Activated CD4-positive, alpha-beta T cell treated with anti-CD3 and anti-CD28 coated beads, Interleukin-2, amount 50 U/mL, for 48 hours (primary cell): Measurements from ENCODE around the gene C6orf62.
"Not testable (repeated sequence)": the region's sequence is repeated elsewhere in the genome, so short reads cannot be mapped to it uniquely, and the experiment has no call there.

Experiments used
- DNase-seq, 2 experiments: peaks; one replicate each; pipeline ENCODE4 v3.0.0-alpha.2; 2020

C6orf62 gene

DNA sequence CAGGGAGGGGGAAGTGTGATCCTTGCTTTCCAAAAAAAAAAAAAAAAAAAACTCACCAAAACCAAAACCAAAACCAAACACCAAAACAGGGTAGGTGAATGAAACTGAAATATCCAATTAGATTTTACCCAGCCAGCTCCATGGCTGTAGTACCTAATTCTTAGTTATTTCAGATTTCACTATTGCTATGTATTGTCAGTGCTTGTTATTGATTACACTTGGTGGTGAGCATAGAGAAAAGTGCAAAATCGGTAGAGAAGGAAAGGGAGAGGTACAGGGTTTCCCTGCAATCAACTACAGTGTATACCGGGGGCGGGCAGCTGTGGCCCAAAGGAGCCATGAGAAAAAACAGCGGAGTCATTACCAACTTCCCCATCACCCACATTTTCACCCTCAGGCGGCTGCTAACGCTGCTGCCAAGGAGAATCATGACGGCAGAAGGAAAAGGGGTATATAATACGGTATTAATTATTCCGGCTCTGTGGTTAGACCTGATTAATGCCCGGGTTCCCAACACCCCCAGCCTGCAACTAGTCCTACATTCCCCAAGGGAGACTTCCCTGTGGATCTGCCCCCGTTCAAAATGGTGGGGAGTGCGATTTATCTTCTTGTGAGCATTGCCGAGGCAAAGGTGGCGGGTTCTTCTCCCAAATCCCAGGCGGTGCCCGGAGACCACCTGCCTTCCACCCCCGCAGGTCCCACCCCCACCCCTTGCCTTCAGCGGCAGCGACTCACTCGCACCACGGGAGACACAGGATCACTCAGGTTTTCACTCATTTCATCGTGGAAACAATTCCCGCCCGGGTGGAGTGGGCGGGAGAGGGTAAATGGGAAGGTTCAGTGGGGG, at the start of gene C6orf62:
Gene C6orf62 (minus strand): TSS at position 30 of the 847 bp plus-strand sequence. CDS start 486 bp downstream, outside the sequence.
- peak; percentile 67 to 74 for DNase-seq

DNA sequence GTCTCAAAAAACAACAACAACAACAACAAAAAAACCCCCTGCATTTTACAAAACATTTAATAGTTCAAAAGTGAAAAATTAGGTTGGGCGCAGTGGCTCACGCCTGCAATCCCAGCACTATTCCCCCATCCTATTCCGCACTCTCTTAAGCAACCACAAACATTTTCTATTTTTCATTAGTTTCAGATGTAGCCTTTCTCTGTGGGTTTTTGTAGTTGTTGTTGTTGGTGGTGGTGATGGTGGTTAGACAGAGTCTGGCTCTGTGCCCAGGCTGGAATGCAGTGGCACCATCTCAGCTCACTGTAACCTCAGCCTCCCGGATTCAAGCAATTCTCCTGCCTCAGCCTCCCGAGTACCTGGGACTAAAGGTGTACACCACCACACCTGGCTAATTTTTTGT, 49.4 kb upstream of the C6orf62 start:
- no peak for DNase-seq

DNA sequence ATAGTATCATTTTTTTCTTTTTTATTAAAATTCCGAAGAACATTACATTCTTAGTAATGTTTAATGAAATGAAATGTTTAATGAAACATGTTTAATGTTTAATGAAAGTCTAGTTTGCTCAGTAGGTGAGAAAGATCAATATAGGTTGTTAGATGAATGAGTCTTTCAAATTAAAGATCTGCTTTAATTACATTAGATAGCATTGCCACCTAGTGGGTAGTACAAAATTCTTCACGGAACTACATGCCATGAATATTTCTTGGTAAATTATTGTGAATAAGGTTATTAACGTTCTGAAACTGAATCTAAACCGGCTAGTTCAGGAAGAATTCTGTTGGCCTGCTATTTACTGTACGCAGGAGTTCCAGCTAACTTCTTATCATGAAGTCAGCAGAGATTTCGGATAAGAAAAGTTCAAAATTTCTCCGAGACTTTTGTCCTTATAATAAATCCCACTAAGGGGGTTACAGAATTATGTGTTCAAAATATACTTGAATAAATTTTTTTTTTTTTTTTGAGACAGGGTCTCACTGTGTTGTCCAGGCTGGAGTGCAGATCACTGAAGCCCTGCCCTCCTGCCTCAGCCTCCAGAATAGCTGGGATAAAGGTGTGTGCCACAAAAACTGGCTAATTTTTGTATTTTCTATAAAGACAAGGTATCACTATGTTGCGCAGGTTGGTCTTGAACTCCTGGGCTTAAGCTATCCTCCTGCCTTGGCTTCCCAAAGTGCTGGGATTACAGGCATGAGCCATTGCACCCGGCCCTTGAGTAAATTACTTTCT, 47.9 kb upstream of the C6orf62 start:
- no peak for DNase-seq

DNA sequence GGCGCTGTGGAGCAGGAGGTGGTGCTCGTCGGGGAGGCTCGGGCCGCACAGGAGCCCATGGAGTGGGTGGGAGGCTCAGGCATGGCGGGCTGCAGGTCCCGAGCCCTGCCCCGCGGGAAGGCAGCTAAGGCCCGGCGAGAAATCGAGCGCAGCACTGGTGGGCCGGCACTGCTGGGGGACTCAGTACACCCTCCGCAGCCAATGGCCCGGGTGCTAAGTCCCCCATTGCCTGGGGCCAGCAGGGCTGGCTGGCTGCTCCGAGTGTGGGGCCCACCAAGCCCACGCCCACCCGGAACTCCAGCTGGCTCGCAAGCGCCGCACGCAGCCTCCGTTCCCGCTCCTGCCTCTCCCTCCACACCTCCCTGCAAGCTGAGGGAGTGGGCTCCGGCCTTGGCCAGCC, 47.0 kb upstream of the C6orf62 start:
- DNase-seq: not testable (repeated sequence)

DNA sequence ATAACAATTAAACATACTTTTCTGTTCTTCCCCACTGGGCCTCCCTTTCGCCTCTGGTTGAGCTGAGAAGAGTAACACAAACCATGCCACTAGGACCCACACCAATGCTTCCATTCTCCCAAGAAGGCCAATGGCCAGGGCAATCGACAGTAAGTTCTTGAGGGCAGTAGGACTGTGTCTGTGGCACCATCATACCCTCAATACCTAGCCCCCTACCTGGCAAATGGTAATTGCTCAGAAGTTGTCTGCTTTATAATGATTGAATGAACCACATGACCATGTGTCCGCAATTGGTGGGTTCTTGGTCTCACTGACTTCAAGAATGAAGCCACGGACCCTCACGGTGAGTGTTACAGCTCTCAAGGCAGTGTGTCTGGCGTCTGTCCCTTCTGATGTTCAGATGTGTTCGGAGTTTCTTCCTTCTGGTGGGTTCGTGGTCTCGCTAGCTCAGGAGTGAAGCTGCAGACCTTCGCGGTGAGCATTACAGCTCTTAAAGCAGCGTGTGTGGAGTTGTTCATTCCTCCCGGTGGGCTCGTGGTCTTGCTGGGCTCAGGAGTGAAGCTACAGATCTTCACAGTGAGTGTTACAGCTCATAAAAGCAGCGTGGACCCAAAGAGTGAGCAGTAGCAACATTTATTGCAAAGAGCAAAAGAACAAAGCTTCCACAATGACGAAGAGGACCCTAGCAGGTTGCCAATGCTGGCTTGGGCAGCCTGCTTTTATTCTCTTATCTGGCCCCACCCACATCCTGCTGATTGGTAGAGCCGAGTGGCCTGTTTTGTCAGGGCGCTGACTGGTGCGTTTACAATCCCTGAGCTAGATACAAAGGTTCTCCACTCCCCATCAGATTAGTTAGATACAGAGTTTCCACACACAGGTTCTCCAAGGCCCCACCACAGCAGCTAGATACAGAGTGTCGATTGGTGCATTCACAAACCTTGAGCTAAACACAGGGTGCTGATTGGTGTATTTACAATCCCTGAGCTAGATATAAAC, 46.2 kb upstream of the C6orf62 start:
- not testable (repeated sequence) for DNase-seq

DNA sequence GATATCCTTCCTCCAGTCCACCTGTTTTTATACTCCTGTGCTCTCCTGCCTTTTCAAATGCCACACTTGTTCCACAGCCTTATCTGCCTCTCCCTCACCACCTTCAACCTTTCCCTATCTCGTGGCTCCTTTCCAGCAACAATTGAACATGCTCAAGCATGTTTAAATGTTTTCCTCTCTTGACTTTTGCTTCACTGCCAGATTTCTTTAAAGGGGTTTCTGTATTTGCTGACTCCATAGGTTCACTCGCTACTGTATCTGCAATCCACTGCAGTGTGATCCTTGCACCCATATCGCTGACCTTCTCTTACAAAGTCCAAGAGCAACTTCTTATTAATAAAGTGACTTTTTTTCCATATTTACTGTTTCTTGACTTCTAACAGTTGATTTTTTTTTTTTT, 44.6 kb upstream of the C6orf62 start:
- DNase-seq: no peak

DNA sequence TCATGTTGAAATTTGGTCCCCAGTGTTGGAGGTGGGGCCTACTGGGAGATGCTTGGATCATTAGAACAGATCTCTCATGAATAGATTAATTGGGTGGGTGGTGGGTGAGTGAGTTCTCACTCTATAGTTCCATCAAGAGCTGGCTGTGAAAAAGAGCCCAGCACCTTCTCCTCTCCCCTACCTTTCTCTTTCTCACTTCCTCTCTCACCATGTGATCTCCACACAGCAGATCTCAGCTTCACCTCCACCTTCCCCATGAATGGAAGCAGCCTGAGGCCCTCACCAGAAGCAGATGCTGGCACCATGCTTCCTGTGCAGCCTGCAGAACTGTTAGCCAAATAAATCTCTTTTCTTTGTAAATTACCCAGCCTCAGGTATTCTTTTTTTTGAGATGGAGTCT, 42.9 kb upstream of the C6orf62 start:
- DNase-seq: no peak

DNA sequence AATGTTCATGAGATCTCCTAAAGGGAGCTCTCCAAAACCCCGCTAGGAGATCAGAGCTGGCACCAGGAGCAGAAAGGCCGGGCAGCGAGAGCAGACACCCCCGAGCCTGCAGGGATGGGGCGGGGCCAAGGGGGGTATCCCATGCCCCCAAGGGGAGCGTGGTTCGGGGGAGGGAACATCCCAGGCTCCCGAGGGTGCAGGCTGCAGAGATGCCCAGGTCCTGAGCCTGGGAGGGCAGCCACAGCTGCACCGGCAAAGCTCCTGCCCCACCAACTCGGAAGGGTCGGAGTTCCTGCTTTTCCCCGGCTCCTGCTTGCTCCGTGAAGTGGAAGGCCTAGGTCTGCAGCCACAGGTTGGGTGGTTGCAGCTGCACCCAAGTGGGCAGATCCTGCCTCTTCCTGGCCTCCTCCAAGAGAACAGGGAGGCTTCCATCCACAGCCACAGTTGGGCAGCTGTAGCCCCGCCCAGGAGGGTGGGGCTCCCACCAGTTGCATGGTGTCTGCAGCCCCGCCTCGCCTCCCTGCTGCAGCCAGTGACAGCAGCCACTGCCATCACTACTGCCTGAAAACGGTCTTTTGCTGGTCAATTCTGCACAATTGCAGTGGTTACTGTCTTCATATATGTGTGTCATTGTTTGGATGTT, 42.4 kb upstream of the C6orf62 start:
- peak; percentile 12 to 16 for DNase-seq

DNA sequence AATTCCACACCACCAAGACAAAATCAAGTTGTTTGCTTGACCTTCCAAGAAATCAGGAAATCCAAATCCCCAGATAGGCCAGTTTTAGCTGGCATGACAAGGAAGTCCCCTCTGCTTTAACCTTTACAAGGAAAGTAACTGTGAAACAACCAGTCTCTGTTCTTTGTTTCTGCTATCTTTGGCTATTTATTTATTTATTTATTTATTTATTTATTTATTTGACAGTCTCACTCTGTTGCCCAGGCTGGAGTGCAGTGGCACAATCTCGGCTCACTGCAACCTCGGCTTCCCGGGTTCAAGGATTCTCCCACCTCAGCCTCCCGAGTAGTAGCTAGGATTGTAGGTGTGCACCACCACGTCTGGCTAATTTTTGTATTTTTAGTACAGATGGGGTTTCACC, 41.3 kb upstream of the C6orf62 start:
- no peak for DNase-seq

DNA sequence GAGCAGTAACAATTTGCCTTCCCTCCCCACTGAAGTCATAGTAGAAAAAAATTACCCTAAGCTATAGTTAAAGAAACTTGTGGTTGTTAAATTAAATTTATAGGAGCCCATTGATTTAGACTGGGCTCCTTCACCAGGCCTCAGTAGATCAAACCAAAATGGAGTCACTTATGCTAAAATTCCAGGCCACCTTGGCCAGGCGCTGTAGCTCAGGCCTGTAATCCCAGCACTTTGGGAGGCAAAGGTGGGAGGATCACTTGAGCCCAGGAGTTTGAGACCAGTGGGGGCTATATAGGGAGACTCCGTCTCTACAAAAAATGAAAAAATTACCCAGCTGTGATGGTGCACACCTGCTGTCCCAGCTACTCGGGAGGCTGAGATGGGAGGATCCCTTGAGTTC, 40.8 kb upstream of the C6orf62 start:
- DNase-seq: no peak

DNA sequence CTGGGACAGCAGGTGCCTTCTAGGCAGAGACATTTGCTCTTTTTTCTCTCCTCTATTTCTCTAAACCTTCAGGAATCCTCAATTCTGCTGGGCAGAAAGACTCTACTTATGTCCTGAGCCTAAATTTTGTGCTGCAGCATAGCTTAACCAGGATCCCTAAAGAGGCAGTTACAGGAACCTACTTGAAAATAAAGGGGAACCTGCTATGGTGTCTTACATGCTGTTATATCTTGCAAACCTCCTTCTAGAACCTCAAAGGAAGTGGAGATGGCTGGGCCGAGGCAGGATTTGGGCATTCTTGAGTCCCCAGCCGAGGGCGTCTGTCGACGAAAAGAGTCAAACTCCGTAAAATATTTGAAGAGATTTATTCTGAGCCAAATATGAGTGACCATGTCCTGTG, 38.7 kb upstream of the C6orf62 start:
- DNase-seq: no peak

DNA sequence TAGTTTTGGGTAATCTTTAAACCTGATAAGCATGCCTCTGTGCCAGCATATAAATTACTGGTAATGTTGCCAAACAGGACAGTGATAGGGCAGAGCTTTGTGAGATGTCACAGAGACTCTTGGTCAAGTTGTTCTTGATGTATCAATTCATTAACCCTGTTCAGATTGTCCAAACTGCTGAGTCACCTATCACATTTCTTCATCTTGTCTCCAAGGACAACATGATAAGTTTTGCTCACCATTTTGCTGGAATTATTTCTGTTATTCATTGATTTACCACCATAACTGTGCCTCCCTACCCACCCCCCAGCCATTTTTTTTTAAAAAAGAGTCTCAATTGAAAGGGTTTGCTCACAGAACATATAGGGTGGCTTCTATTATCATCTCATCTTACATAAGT, 36.3 kb upstream of the C6orf62 start:
- no peak for DNase-seq

DNA sequence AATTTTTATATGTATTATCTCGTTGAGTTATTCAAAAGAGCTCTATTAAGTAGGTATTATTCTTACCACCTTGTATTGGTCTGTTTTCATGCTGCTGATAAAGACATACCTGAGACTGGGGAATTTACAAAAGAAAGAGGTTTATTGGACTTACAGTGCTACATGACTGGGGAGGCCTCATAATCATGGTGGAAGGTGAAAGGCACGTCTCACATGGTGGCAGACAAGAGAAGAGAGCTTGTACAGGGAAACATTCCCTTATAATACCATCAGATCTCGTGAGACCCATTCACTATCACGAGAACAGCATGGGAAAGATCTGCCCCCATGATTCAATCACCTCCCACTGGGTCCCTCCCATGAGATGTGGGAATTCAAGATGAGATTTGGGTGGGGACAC, 35.4 kb upstream of the C6orf62 start:
- DNase-seq: not testable (repeated sequence)

DNA sequence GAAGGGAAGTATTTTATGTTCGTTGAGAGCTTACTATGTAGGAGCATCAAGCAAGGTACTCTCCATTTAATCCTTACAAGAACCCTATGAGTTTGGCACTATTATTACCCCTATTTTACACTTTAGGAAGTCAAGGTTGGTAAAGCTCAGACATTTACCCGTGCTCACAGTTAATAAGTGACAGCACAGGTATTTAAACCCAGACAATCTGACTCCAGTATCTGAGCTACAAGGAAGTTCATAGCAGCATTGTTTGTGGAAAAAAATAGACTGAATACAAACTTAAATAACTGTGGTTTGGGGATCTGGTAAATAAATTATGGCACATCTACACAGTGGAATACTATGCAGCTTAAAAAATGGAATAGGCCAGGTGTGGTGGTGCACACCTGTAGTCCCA, 34.6 kb upstream of the C6orf62 start:
- no peak for DNase-seq

DNA sequence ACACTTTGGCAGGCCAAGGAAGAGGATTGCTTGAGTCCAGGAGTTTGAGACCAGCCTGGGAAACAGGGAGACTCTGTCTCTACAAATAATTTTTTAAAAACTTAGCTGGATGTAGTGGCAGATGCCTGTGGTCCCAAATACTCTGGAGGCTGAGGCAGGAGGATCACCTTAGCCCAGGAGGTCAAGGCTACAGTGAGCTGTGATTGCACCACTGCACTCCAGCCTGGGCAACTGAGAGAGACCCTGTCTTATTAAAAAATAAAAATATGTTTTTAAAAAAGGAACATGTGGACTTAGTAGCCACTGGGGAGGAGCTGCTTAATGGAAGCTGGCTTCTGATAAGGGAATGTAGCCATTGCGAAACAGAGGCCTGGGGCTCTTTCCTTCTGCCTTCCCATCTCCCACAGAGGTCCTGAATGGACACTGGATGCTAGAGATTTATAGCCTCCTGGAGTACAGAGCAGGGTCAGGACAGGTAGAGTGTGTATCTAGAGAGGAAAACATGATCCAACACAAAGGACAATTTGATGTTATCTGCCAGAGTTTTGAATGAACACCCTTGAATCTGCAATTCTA, 34.1 kb upstream of the C6orf62 start:
- DNase-seq: no peak

DNA sequence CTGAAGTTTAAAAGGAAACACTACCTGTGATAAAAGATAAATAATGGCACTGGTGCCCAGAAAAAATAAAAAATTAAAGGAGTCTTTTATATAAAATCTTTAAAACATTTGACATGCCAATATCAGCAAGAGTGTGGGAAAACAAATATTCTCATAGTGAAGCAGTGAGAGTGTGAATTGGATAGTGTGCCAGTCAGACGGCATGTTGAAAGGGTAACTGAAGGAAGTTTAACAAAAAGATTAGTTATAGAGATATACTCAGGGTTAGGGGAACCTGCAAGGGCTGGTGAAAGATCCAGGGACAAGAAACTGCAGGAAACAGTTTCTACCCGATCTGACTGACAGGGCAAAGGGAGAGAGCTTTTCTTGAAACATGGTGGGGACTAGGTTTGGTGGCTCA, 33.5 kb upstream of the C6orf62 start:
- no peak for DNase-seq

DNA sequence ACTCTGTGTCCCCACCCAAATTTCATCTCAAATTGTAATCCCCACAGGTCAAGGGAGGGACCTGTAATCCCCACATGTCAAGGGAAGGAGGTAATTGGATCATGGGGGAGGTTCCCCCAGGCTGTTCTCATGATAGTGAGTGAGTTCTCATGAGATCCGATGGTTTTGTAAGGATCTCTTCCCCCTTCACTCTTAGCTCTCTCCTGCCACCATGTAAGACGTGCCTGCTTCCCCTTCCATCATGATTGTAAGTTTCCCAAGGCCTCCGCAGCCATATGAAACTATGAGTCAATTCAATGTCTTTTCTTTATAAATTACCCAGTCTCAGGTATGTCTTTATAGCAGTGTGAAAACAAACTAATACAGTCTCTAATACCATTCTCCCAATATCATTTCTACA, 31.9 kb upstream of the C6orf62 start:
- not testable (repeated sequence) for DNase-seq

DNA sequence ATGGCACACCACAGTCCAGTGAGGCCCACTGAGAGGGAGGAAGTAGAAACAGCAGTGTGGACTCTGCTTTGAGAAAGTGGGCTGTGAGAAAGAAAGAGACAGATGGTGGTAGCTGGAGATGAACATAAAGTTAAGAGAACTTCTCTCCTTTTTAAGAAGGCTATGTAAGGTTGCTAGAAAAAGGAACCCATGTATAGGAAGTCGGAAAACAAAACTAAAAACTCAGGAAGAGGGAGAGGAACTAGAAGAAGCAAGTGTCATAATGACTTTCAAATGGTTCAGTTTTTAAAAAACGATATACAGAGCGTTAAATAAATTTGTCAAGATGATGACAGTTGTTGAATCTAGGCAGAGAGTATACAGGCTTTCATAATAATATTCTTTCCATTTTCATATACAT, 30.3 kb upstream of the C6orf62 start:
- DNase-seq: no peak

DNA sequence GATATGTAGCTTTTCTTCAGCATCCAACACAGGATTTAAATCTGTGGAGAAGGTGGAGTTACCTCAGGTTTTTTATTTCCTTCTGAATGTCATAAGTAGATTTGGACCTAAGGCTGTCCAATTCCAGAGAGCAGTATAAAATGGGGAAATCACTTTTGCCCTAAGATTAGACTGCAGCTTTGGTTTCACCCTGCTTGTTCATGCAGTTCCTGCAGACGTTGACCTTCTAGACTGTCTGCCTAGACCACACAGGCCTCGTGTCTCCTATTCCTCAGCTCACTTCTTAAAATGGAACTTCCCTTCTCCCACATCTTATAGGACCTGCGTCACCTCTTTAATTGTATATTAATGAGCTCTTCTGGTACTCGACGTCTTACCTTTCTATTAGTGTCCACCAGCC, 26.0 kb upstream of the C6orf62 start:
- DNase-seq: no peak

DNA sequence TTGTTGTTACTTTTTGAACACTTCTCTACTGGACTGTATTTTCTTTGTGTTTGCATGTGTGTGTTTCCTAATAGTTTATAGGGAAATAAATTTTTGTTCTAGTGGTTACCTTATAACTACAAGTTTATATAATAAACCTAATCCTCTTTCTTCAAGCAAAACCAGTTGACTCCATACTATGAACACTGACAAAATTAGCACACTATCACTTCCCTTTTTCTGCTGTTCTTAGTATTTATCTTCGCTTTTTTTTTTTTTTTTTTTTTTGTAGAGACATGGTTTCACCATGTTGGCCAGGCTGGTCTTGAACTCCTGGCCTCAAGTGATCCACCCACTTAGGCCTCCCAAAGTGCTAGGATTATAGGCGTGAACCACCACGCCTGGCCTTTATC, 25.0 kb upstream of the C6orf62 start:
- no peak for DNase-seq

DNA sequence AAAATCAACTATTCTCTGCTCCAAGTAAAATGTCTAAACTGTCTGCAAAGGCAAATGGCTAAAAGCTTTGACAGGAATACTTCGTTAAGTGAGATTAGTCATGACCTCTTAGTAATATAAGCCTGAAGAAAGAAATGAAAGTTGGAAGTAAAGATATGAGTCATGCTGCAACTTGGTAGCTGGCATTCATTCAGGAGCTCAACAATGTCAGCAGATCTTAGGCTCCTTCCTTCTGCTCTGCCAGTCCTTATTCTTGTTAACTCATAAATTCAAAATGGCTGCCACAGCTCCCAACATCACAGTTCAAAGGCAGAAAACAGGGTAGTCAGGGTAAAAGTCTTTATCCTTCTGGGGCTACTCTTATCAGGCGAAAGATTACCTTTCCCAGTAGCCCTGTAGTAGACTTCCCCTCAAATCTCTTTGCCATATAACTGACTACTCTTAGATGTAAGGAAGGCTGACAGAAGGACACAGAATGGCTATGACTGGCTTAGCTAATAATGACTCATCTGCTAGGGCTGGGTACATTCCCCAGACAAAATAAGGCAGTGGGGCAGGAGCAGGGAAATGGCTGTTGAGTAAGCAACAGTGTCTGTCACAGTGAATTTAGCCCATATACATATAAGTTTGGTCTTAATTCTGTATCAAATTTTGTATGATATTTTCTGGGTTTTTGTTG, 24.4 kb upstream of the C6orf62 start:
- DNase-seq: peak; percentile 32 to 50
